ENCODE results near the gene FAM174C. TPM values are rescaled to one million over a fixed set of nuclear protein-coding genes. Genes with fewer than 3 reads are reported as not detected.
A peak's percentile ranks its signal among the peaks of the same experiment; 100 is the strongest.

FAM174C gene
- total and polyA plus RNA-seq, 2 of the 8 experiments (the other 6 are each of a cell fraction or from before 2014, with no cell fraction given) = 44.5 to 125 TPM

GRCh38 chr19:1248139-1248785 is 27.1 kb upstream of the FAM174C start, which contains the start of gene MIDN (continued):
- TF ChIP-seq SIN3A (conservative IDR thresholded peaks at IDR 0.05 in 1 of 2, IDR thresholded peaks at IDR 0.05 in 1 of 2; ENCODE audit: low read depth in 1 of 2, low read length in 2 of 2) (peak in 1 of 2 experiments; percentile 11; a peak in 1 of 4 replicates), GTF2F1 (IDR thresholded peaks at IDR 0.05; ENCODE audit: borderline replicate concordance, low read depth, low read length) (no peak), CREB1 (IDR thresholded peaks at IDR 0.05) (peak; percentile 61), POLR2AphosphoS5 (IDR thresholded peaks at IDR 0.05; ENCODE audit: low read depth, low read length) (peak; percentile 88), HDAC2 (IDR thresholded peaks at IDR 0.05; ENCODE audit: borderline replicate concordance in 1 of 2, low read depth in 2 of 2, low read length in 2 of 2) (0 out of 4 replicates have a peak, but pooled peaks have one; percentile 18 to 34), SAP30 (IDR thresholded peaks at IDR 0.05; ENCODE audit: insufficient read depth, insufficient replicate concordance, low read length) (no peak)

Measured in H1 (cell line).